ENCODE data around the gene ELAVL1.

ELAVL1 gene

DNA sequence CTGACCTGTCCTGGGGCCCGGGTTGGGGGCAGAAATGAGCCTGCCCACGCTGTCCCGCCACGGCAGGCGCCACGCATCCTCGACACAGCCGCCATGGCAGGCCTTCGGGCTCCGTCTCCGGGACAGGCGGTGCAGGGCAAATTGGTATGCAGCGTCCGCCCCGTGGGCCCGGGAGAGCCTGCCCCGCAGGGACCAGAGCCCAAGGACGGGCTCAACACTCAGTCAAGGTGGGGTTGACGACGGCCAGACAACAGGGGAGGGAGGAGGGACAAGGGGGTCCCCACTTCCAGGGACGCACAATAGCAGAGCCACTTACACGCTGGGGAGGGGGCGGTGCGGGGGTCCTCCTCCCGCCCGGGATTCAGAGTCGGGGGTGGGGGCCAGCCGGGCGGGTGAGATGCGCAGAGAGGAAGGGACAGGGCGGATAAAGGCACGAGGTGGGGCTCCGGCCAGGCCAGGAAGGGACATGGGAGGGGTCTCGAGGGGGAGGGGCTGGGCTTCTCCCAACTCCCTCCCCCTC is 80.7 kb downstream of the ELAVL1 start:
- Histone ChIP-seq H3K36me3 (no peaks in the 10 kb centered on the region), H3K4me3 (ENCODE audit: low read depth in 1 of 2, low read length in 1 of 2) (peak overlapping the region; percentile 40 to 60), H3K27ac (no peak overlapping the region), H3K27me3 (peaks cover 36% of the 10 kb centered on the region), H3K9me3 (no peaks in the 10 kb centered on the region), H3K4me1 (ENCODE audit: control insufficient read depth in 1 of 2, insufficient read depth in 1 of 2, low read depth in 1 of 2, low read length in 1 of 2) (peaks cover 21 to 38% of the 10 kb centered on the region in 2 experiments)
- TF ChIP-seq, protein P1, sequence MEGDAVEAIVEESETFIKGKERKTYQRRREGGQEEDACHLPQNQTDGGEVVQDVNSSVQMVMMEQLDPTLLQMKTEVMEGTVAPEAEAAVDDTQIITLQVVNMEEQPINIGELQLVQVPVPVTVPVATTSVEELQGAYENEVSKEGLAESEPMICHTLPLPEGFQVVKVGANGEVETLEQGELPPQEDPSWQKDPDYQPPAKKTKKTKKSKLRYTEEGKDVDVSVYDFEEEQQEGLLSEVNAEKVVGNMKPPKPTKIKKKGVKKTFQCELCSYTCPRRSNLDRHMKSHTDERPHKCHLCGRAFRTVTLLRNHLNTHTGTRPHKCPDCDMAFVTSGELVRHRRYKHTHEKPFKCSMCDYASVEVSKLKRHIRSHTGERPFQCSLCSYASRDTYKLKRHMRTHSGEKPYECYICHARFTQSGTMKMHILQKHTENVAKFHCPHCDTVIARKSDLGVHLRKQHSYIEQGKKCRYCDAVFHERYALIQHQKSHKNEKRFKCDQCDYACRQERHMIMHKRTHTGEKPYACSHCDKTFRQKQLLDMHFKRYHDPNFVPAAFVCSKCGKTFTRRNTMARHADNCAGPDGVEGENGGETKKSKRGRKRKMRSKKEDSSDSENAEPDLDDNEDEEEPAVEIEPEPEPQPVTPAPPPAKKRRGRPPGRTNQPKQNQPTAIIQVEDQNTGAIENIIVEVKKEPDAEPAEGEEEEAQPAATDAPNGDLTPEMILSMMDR (IDR thresholded peaks at IDR 0.05) = no peak

DNA sequence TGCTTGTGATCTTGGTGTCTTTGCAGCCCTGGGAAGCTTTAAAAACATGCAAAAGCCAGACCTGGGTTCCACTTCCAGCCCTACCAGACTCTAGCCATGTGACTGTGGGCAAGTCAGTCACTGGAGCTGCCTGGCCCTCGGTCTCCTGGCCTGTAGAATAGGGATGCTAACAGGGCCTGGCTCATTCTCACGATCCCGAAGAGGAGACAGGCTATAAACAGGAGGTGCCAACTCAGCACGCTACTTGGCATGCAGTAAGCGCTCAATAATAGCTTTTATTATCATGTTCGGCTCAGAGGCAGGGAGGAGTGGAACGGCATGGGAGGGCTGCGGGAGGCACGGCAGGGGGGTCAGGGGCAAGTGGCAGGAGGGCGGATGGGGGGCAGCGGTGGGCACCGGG is 81.2 kb downstream of the ELAVL1 start:
- peaks cover 25 to 42% of the 10 kb centered on the region in 2 experiments for H3K4me1 ChIP-seq (ENCODE audit: control insufficient read depth in 1 of 2, insufficient read depth in 1 of 2, low read depth in 1 of 2, low read length in 1 of 2)
- H3K36me3 ChIP-seq = no peaks in the 10 kb centered on the region

DNA sequence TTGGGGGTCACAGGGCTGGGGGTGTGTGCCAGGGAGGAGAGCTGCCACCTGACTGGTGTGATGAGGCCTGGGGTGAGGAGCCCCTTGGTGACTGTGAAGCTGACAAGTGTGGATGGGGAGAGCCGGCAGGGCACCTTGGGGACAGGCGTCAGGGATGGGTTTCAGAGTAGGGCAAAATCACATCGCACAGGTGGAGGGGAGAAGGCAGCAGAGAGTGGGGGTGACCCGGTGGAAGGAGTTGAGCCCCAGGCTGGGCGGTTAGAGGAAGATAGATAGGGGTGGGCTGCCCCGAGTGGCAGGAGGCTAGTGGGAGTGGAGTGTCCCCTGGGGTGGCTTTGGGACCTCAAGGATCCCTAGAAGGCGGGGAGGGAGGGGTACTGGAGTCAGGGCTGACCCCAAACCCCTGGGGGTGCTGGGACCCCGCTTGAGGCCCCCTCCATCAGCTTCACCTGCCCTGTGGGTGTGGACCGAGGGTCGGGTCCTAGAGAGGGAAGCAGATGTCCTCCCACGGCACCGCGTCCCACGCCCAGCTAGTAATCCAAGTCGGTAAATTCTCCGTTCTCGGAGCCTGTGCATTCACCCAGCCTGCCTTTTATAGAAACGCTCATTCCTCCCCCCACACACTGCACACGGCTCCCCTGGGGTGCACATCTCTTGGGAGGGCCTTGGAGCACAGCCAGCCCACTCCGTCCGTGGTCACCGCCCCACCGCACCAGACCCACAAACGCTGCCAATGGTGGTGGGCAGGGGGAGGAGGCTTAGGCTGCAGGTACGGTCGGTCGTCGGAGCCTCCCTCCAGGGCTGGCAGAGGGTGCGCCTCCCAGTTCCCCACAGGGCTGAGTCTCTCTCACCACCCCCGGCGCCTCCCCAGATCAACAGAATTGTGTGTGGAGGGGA is 81.9 kb downstream of the ELAVL1 start:
- Histone ChIP-seq H3K4me1 (ENCODE audit: control insufficient read depth in 1 of 2, insufficient read depth in 1 of 2, low read depth in 1 of 2, low read length in 1 of 2) (peaks cover 25 to 42% of the 10 kb centered on the region in 2 experiments), H3K9me3 (no peaks in the 10 kb centered on the region), H3K36me3 (no peaks in the 10 kb centered on the region), H3K27ac (no peak overlapping the region), H3K27me3 (peaks cover 47% of the 10 kb centered on the region), H3K4me3 (ENCODE audit: low read depth in 1 of 2, low read length in 1 of 2) (no peak overlapping the region)
- TF ChIP-seq, protein P1 (IDR thresholded peaks at IDR 0.05) = no peak

More for the DNA sequence above, 81.2 kb downstream of the ELAVL1 start:
- Histone ChIP-seq H3K4me3 (ENCODE audit: low read depth in 1 of 2, low read length in 1 of 2) (no peak overlapping the region), H3K9me3 (no peaks in the 10 kb centered on the region), H3K27me3 (peaks cover 40% of the 10 kb centered on the region), H3K27ac (no peak overlapping the region)
- TF ChIP-seq, protein P1 (IDR thresholded peaks at IDR 0.05) = no peak

DNA sequence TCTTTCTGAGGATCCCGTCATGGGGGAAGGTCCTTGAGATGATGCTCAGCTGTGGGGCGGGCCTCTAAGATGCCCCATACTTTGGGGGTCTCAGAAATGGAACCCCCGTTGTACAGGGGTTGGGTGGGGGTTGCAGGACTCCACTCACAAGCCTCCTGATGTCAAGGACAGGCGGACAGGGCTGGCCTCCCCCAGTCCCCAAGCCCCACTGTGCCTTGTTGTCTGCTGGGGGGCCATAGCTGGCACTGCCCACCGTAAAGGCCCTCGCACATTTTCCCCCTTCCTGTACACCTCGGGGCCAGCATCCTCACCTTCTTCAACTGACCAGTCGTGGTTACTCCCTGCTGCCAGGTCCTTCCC is 82.6 kb downstream of the ELAVL1 start:
- Histone ChIP-seq H3K4me1 (ENCODE audit: control insufficient read depth in 1 of 2, insufficient read depth in 1 of 2, low read depth in 1 of 2, low read length in 1 of 2) (peaks cover 26 to 46% of the 10 kb centered on the region in 2 experiments), H3K27me3 (peaks cover 55% of the 10 kb centered on the region), H3K36me3 (no peaks in the 10 kb centered on the region), H3K4me3 (ENCODE audit: low read depth in 1 of 2, low read length in 1 of 2) (no peak overlapping the region), H3K27ac (no peak overlapping the region), H3K9me3 (no peaks in the 10 kb centered on the region)
- TF ChIP-seq, protein P1 (IDR thresholded peaks at IDR 0.05) = no peak

DNA sequence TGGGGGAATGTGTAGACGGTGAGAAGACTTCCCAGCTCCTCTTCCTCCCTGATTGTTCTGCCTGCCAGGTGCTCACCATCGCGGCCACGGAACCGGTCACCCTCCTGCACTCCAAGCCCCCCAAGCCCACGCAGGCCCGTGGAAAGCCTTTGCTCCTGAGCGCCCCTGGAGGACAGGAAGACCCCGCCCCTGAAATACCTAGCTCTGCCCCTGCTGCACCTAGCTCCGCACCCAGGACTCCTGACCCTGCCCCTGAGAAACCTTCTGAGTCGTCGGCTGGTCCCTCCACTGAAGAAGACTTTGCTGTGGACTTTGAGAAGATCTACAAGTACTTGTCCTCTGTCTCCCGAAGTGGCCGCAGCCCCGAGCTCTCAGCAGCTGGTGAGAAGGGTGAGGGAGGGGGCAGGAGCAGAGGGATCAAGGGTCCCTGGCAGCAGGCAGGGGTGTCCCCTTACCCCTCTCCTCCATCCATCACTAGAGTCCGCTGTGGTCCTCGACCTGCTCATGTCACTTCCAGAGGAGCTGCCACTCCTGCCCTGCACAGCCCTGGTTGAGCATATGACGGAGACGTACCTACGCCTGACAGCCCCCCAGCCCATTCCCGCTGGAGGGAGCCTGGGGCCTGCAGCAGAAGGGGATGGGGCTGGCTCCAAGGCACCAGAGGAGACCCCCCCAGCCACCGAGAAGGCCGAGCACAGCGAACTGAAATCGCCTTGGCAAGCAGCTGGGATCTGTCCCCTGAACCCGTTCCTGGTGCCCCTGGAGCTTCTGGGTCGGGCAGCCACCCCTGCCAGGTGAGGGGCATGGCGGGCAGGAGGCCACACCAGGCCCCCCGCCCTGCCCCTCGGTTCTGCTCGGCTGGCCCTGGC is 83.2 kb downstream of the ELAVL1 start:
- H3K27me3 ChIP-seq = peaks cover 61% of the 10 kb centered on the region
- TF ChIP-seq, protein P1 (IDR thresholded peaks at IDR 0.05) = no peak
- H3K36me3 ChIP-seq = no peaks in the 10 kb centered on the region
- no peak overlapping the region for H3K4me3 ChIP-seq (ENCODE audit: low read depth in 1 of 2, low read length in 1 of 2)
- H3K4me1 ChIP-seq (ENCODE audit: control insufficient read depth in 1 of 2, insufficient read depth in 1 of 2, low read depth in 1 of 2, low read length in 1 of 2) = peaks cover 32 to 52% of the 10 kb centered on the region in 2 experiments
- peak overlapping the region; percentile 95 for H3K27ac ChIP-seq
- H3K9me3 ChIP-seq = no peaks in the 10 kb centered on the region

Data from neutrophil (primary cell).